Mucosa of descending colon (tissue), 3 donors: ENCODE measurements around the gene PLEKHO2. TPM values are rescaled to one million over a fixed set of nuclear protein-coding genes. Genes with fewer than 3 reads are reported as not detected.

Experiments used
- ATAC-seq: fragments of 200-7000 bp; cut with Tn5 transposase; one replicate; pipeline ENCODE4 v1.9.1; 2020; ENCODE audit warnings: mild to moderate bottlenecking, moderate library complexity
- DNase-seq, 3 donors: peaks; one replicate each; pipeline ENCODE4 v3.0.0-alpha.2; 2020
- H3K36me3 ChIP-seq: fragments of 200-600 bp; one replicate; pipeline ENCODE4 v1.8.0; 2021; ENCODE audit warnings: low read depth, mild to moderate bottlenecking
- H3K4me1 ChIP-seq: fragments of 200-600 bp; one replicate; pipeline ENCODE4 v1.8.0; 2021; ENCODE audit warnings: low read depth, mild to moderate bottlenecking
- H3K4me3 ChIP-seq: fragments of 200-600 bp; one replicate; pipeline ENCODE4 v1.8.0; 2021; ENCODE audit warnings: mild to moderate bottlenecking
- H3K9me3 ChIP-seq: fragments of 200-600 bp; one replicate; pipeline ENCODE4 v1.8.0; 2021; ENCODE audit warnings: mild to moderate bottlenecking
- CTCF ChIP-seq: fragments of 200-600 bp; IDR thresholded peaks from one replicate; pipeline ENCODE4 v1.8.0; 2022; ENCODE audit warnings: antibody characterized with exemption, mild to moderate bottlenecking
- intact Hi-C, 2 donors: fragments of 100-400 bp; cut with DNase I in 1 of 2; cut with micrococcal nuclease in 1 of 2; formaldehyde crosslinking; loops; one replicate each; pipeline versions ENCODE4 v1.11.0 to v1.11.1; 2022; cut with DNase I, micrococcal nuclease
- total RNA-seq, 3 donors: library from RNA; stranded (reverse); fragmentation: NEBNext Ultra II Directional in 2 of 3; extraction: Animal tissue kit (Norgen Biotek cat#: 25700) in 2 of 3; gene quantifications; one replicate each; pipeline versions ENCODE4 v1.2.1 to v1.2.4, GENCODE V29; 2021 to 2023
- donor health status: DM: no; HTN: no; CAD: no; lungs with moderate emphysema.
- donor health status: DM: no; HTN: no; CAD: no.
- donor health status: DM: no; HTN: yes; CAD: no.

Gene PLEKHO2
- total RNA-seq, 3 donors from 2014 or later = 5.8 to 38.9 (median 15.9) TPM

- TF ChIP-seq CTCF = no peak
- DNase-seq = no peak
- intact Hi-C loops = no loop called here
- Histone ChIP-seq H3K36me3 (no peaks in the 10 kb centered on the region), H3K9me3 (peaks cover 9% of the 10 kb centered on the region), H3K4me1 (peaks cover 17% of the 10 kb centered on the region), H3K4me3 (no peak overlapping the region)
- ATAC-seq = no peak
These were observed 54.8 kb downstream of the PLEKHO2 start for GRCh38 chr15:64896371-64897069.

GRCh38 chr15:64897345-64897985, 55.8 kb downstream of the PLEKHO2 start:
- intact Hi-C loops = no loop called here
- no peak for TF ChIP-seq CTCF
- H3K9me3 ChIP-seq = peaks cover 9% of the 10 kb centered on the region
- peak; percentile 5 for ATAC-seq
- H3K36me3 ChIP-seq = no peaks in the 10 kb centered on the region
- peaks cover 17% of the 10 kb centered on the region for H3K4me1 ChIP-seq
- peak in 2 of 3 donors; percentile 45 to 76 for DNase-seq
- H3K4me3 ChIP-seq = no peak overlapping the region

- intact Hi-C loops = no loop called here
- no peak for ATAC-seq
- peaks cover 9% of the 10 kb centered on the region for H3K9me3 ChIP-seq
- TF ChIP-seq CTCF = no peak
- no peaks in the 10 kb centered on the region for H3K36me3 ChIP-seq
- no peak for DNase-seq
- H3K4me1 ChIP-seq = peaks cover 17% of the 10 kb centered on the region
- H3K4me3 ChIP-seq = no peak overlapping the region
These were observed 56.7 kb downstream of the PLEKHO2 start for GRCh38 chr15:64898406-64898805.

- Histone ChIP-seq H3K4me3 (no peak overlapping the region), H3K9me3 (peaks cover 9% of the 10 kb centered on the region), H3K4me1 (peaks cover 13% of the 10 kb centered on the region), H3K36me3 (no peaks in the 10 kb centered on the region)
- no peak for ATAC-seq
- no peak for TF ChIP-seq CTCF
- intact Hi-C loops = loop anchor here (10.0 kb wide), 2 partner anchors 166 to 176 kb away; no protein-coding TSS in a partner anchor
- no peak for DNase-seq
These were observed 59.4 kb downstream of the PLEKHO2 start for GRCh38 chr15:64901141-64901540.

- H3K4me1 ChIP-seq = peaks cover 11% of the 10 kb centered on the region
- ATAC-seq = peak; percentile 42
- no peaks in the 10 kb centered on the region for H3K36me3 ChIP-seq
- no peak overlapping the region for H3K4me3 ChIP-seq
- no peak for TF ChIP-seq CTCF
- no peak for DNase-seq
- intact Hi-C loops = loop anchor here (10.0 kb wide), 2 partner anchors 167 to 177 kb away; no protein-coding TSS in a partner anchor
- H3K9me3 ChIP-seq = peaks cover 9% of the 10 kb centered on the region
These were observed 60.2 kb downstream of the PLEKHO2 start for GRCh38 chr15:64901914-64902313.
